Muscle of arm (tissue), 12 donors: ENCODE results near the gene NDUFA13. TPM values are rescaled to one million over a fixed set of nuclear protein-coding genes. Genes with fewer than 3 reads are reported as not detected.

ENCODE experiments used
- DNase-seq: peaks from one replicate; pipeline ENCODE4 v3.0.0-alpha.2; 2013
- polyA plus RNA-seq, 12 donors: library from polyadenylated mRNA; unstranded; fragments of 120-200 nt; gene quantifications; one replicate each; pipeline ENCODE4 v1.2.1, GENCODE V29; 2013; ENCODE audit not compliant: insufficient read length in 12 of 12

NDUFA13 gene
- polyA plus RNA-seq, 12 donors: 103 to 191 (median 167) TPM; not detected in 1

GRCh38 chr19:19566306-19566705 is 50.3 kb downstream of the NDUFA13 start:
- DNase-seq: no peak

- no peak for DNase-seq
These were observed 51.4 kb downstream of the NDUFA13 start for GRCh38 chr19:19567391-19567790.

GRCh38 chr19:19568802-19569756 is 53.1 kb downstream of the NDUFA13 start:
- no peak for DNase-seq

GRCh38 chr19:19570571-19570970 is 54.5 kb downstream of the NDUFA13 start:
- DNase-seq: no peak

GRCh38 chr19:19571071-19571786 is 55.2 kb downstream of the NDUFA13 start:
- DNase-seq: no peak

GRCh38 chr19:19575411-19575810 is 59.4 kb downstream of the NDUFA13 start:
- DNase-seq: no peak

Other genes with a start within 250 kb of the NDUFA13 start
- gene TM6SF2, start 242.9 kb upstream of the NDUFA13 start, polyA plus RNA-seq: 1 to 10 TPM in 10 of 12 donors, not detected in 2; 1.3 to 4.1 (median 2.5) TPM
- 10 to 100 TPM in 11 of 12 donors, not detected in 1; 30.7 to 60.9 (median 35.2) TPM for gene SUGP1, start 195.7 kb upstream of the NDUFA13 start, polyA plus RNA-seq
- 100 to 1,000 TPM in 1 of 12 donors, 10 to 100 TPM in 11; 30.4 to 112 (median 47.5) TPM for gene MAU2, start 195.4 kb upstream of the NDUFA13 start, polyA plus RNA-seq
- 10 to 100 TPM in 11 of 12 donors, not detected in 1; 35.2 to 69.9 (median 48.4) TPM for gene GATAD2A, start 110.5 kb upstream of the NDUFA13 start, polyA plus RNA-seq
- gene TSSK6, start 677 bp upstream of the NDUFA13 start, polyA plus RNA-seq: under 1 TPM in 10 of 12 donors, not detected in 2; 0.28 to 0.74 (median 0.59) TPM
- gene YJEFN3, start 12.7 kb downstream of the NDUFA13 start, polyA plus RNA-seq: 10 to 100 TPM in 3 of 12 donors, 1 to 10 TPM in 8, not detected in 1; 2.9 to 14.4 (median 6.6) TPM
- 10 to 100 TPM in 2 of 12 donors, 1 to 10 TPM in 8, not detected in 2; 1.4 to 13.9 (median 4.1) TPM for gene CILP2, start 22.0 kb downstream of the NDUFA13 start, polyA plus RNA-seq
- 1 to 10 TPM in 8 of 12 donors, under 1 TPM in 2, not detected in 2; 0.76 to 6.3 (median 1.8) TPM for gene PBX4, start 102.5 kb downstream of the NDUFA13 start, polyA plus RNA-seq
- gene LPAR2, start 112.0 kb downstream of the NDUFA13 start, polyA plus RNA-seq: 10 to 100 TPM in 2 of 12 donors, 1 to 10 TPM in 9, not detected in 1; 2.6 to 33.2 (median 5.0) TPM
- gene GMIP, start 127.4 kb downstream of the NDUFA13 start, polyA plus RNA-seq: 10 to 100 TPM in 2 of 12 donors, 1 to 10 TPM in 9, not detected in 1; 1.8 to 14.7 (median 2.8) TPM
- gene ATP13A1, start 147.5 kb downstream of the NDUFA13 start, polyA plus RNA-seq: 10 to 100 TPM in 11 of 12 donors, not detected in 1; 19.2 to 42.9 (median 24.8) TPM
- 10 to 100 TPM in 1 of 12 donors, 1 to 10 TPM in 10, not detected in 1; 5.3 to 22.5 (median 7.2) TPM for gene ZNF101, start 152.6 kb downstream of the NDUFA13 start, polyA plus RNA-seq
- 1 to 10 TPM in 10 of 12 donors, not detected in 2; 4.9 to 7.4 (median 5.7) TPM for gene ZNF14, start 216.9 kb downstream of the NDUFA13 start, polyA plus RNA-seq